GM21423 (cell line): ENCODE results near the gene LRFN2.

Experiments used
- ATAC-seq: cut with Tn5 transposase; IDR thresholded peaks from one replicate; pipeline ENCODE4 v1.9.1; 2021; ENCODE audit warnings: mild to moderate bottlenecking, moderate library complexity; ENCODE audit not compliant: unreplicated experiment

The LRFN2 gene

DNA sequence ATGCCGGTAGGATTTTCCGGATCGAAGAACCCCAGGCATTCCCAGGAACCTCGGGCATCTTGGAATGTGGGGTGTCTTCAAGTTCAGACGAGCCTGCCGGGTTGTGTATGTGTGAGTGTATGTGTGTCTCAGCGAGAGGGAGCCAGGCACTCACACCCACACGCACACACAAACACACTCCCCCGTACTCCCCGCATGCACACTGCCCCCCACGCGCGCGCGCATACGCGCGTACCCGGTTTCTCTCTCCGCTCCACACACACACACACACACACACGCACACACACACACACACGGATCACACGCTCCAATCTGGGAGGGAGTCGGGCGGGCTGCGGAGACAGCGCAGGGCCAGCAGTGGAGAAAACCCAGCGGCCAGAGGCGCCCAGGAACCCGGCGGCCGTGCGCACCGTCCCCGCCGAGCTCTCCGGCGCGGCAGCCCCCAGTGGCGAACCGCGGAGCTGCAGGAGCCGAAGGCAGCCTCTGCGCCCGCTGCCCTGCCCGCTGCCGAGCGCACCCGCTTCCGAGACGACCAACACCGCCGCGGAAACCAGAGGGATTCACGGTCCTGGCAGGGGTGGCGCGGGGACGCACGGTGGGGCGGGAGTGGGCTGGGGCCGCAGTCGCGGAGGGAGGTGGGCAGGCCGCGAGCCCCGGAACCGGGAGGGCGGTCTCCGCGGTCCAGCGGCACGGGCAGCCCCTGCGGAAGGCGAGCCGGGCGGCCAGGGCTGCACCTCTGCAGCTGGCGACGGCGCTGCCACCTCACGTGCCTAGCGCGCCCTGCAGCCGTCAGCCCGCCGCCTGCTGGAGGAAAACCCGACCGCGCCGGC lies at the start of gene LRFN2:
LRFN2 (minus strand) TSS at position 125 of the 830 bp plus-strand sequence.
- ATAC-seq = peak; percentile 75

DNA sequence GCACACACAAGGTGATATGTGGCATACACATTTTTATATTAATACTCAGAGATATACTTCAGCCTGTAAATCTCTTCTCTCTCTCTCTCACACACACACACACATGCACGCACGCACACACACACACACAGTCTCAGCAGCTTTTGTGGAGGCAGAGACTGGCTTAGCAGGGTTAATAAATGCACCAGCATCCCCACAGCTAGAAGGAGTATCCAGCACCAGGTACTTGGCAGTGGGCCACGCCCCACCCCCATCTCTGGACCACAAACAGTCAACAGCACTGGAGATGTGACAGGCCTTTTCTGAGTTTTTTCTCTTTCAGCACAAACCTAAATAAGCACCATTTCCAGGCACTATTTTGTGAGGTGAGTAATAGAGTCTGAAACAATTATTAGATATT lies 47.3 kb upstream of the LRFN2 start:
- ATAC-seq = no peak

DNA sequence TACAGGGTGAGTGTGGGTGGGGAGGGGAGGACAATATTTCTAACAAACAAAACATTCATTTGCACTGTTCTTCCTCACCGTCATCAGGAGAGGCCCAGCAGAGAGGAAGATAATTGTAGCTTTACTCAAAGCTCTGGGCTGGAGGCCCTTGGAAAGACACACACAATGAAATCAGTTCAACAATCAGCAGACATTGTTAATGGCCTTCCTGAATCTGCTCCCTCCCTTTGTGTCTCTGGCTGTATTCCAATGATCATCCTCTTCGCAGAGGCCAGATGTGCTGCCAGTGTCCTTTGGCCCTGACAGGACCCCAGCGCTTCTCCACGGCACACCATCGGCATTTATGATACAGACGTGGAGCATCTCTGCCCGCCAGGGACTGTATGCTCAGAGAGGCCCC lies 44.6 kb upstream of the LRFN2 start:
- no peak for ATAC-seq

DNA sequence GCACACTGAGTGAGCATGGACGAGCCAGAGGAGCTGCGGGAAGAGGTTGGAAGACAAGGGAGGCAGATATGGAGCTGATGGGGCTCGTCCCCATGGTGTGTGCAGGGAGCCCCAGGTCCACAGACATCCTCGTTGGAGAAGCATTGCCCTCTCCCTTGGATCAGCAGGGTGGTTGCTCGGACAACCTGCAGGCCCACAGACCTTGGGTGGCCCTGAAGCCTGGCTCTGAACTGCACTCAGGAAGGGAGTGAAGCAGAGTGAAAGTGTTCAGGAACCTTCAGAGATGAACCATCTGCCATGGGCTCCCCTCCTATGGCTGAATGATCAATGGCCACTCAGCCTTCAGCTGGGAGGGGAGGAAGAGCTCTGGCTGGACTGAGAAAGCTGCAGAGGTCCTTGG lies 43.3 kb upstream of the LRFN2 start:
- no peak for ATAC-seq

DNA sequence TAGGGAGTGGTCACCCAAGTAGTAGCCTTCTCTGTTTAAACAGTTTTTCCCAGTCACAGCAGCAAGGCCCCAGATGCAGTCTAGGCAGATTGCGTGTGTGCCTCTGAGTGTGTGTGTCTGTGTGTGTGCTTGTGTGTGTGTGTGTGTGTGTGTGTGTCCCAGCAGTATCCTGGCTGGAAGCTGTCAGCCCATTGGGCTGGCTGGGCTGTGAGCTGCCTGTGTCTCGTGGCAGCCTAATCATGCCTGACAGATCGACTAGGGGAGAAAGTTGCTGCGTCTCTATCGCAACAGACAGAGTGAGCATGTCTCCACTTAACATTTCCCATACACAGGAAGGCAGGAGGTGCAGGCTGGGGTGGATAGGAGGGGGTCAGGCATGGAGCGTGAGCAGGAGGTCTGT lies 42.9 kb upstream of the LRFN2 start:
- ATAC-seq = no peak

DNA sequence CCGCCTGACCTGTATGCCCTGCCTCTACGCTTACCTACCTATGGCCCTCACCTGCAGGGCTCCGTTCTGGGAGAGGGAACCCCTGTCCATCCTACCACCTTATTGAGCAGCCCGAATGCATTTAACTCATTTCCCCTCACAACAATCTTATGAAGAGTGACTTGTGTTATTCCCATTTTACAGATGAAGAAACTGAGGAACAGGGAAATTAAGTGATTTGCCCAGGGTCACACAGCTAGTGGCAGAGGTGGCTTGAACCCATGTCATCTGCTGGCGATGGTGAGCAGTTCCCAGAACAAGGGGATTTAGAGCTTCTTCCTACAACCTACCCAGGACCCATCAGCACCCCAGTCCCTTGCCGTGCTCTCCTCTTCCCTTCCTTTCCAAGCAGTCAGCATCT lies 42.3 kb upstream of the LRFN2 start:
- no peak for ATAC-seq

DNA sequence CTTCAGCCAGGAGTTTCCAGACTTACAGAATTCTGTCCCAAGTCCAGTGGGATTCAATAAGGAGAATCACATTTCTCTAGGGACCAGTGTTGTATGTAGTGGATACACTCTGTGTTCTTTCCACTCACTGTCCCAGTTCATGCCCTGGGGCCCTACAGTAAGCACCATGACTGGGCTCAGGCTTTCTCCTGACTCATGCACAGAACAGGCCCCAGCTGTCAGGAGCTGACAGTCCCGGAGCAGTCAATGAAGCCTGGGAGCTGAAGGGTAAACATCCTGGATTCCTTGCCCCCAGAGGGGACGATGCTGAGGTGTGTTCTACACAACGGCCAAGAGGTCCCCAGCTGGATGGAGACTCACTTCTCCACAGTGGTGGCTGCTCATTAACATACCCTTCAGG lies 40.2 kb upstream of the LRFN2 start:
- no peak for ATAC-seq

DNA sequence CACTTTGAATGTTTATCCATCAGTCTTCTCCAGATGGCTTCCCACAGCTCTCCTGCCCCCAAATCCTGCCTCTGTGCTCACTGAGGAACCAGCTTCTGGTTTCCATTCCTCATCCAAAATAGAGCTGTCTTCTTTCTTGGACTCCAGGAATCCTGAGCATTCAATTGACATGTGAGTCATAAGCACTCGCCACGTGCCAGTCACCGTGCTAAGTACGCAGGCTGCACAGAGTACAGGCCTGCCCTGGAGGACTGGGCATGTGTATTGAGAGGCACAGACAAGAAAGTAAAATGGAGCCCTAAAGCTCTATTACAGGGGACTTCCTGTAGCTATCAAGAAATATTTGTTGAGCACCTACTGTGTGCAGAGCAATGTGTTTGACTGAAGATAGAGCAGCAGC lies 39.7 kb upstream of the LRFN2 start:
- no peak for ATAC-seq

DNA sequence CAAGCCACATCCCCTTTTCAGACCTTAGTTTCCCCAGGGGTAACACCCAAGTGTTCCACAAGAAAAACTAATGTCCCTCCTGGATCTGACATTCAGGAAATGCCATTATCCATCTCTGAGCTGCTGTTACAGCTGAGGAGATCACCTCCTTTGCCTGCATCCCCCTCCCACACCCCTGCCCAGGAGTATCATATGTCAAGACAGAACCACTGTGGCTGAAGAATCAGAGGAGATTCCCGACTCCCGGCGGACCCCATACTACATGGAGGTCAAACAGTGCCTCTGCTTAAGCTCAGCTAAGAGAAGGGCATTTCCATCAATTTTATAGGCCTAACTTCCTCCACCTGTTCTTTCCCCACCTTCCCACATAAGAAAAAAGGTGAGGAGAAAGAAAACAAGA lies 36.8 kb upstream of the LRFN2 start:
- ATAC-seq = no peak

DNA sequence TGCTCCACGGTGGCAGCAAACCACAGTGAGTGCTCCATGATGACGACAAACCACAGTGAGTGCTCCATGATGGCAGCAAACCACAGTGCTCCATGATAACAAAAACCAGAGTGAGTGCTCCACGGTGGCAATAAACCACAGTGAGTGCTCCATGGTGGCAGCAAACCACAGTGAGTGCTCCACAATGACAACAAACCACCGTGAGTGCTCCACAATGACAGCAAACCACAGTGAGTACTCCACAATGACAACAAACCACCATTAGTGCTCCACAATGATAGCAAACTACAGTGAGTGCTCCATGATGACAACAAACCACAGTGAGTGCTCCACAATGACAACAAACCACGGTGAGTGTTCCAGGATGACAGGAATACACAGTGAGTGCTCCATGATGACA lies 36.0 kb upstream of the LRFN2 start:
- ATAC-seq = no peak

DNA sequence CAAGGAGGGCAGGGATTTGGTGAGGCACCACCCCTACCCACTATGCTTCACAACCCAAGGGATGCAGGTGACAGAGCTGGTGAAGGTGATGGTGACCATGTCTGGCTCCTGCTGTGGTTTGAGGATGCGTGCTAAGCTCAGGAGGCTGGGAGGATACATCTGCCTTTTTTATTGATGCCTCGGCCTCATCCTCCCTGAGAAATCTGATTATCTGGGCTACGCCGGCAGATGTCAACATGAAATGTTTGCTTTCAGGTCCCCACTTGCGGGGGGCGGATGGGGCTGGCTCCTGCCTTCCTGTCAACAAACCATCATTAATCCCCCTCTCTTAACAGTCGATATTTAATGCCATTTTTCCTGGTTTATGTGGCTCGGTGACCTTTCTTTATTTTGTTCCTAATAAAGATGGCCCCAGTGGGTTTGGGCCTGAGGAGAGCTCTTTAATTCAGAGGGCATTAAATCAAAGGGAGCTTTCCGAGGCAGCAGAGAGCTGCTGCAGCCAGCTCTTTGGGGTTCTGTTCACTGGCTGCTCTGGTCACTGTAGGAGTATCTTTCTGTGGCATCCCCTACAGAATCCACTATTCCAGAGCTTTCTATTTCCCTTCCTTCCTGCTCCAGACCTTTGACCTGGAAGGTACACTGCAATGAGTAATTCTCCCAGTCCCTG lies 33.5 kb upstream of the LRFN2 start:
- no peak for ATAC-seq

DNA sequence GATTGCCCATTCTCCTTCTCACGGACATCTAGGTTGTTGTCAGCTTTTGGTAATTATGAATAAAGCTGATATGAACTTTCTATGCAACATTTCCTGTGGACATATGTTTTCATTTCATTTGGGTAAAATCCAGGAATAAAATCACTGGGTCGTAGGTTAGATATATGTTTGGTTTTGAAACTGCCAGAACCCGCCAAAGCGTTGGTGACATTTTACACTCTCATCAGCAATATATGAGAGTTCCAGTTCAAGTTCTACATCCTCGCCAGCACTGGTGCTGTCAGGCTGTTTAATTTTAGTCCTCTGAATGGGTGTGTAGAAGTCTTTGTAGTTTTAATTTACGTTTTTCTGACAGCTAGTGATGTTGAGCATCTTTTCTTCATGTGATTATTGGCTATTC lies 27.5 kb upstream of the LRFN2 start:
- no peak for ATAC-seq

DNA sequence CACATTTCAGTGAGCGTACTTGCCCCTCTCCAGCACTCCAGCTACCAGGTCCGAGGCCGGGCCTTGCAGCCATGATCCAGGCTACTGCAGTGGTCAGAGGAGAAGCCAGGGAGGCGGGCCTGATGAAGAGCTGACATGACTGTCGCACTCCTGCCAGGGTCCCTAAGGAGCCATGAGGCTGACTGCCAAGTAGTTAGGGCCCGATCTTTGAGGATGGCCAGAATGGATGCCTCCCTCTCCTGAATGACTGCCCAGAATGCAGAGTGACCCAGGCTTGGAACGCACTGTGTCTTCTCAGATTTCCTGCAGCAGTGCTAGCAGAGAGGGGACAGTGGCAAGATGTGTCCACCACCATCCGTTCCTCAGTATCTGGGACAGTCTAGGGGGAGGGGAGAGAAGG lies 24.7 kb upstream of the LRFN2 start:
- ATAC-seq = no peak

DNA sequence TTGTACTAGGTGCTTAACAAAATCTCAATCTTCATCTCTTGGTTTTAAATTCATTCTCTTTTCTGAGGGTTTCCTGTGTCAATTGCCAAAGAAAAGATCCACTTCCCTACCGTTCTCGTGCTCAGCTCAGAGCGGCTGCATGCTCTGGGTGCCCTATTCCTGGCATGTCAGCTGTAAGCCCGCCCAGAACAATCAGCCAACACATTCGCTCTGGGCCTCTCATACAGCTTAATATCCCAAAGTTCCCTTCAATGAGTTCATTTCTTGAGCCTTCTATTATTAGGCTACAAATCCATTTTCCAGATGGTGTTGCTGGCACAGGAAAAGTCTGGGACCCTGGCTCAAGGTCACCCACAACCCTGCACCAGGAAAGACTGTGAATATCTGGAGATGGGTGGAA lies 24.3 kb upstream of the LRFN2 start:
- ATAC-seq = no peak

DNA sequence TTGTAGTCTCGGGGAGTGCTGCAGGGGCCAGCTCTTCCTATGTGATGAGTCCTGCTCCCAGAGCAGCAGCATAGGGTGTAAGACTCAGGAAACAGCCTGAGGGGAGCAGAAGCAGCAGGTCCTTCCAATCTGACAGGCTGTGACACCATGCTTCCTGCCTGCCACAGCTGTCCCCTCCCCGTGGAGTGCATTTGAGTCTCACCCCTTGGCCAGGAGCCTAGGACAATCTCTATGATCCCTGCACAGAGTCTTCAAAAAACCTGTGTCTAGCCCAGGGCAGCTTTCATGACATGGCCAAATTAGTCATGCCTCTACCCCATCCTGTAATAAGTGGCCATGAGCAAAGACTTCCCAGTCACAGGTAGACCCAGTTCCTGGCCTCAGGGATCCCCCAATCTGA lies 23.1 kb upstream of the LRFN2 start:
- no peak for ATAC-seq

DNA sequence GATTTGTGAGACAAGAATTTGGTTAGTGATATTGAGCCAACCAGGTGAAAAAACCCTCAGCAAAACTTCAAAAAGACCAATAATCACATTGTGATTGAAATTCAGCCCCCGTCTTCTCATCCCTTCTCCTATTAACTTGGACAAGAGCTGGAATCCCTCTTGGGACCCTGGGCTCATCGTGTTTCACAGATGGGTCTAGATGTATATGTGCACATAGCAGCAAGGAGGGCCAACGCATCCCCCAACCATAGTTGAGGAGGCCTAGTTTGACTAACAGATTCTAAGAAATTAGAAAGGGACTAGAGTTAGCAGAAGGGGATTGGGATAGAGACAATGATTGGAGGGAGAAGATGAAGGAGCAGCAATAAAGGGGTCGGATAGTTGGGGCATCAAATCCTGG lies 19.8 kb upstream of the LRFN2 start:
- no peak for ATAC-seq

DNA sequence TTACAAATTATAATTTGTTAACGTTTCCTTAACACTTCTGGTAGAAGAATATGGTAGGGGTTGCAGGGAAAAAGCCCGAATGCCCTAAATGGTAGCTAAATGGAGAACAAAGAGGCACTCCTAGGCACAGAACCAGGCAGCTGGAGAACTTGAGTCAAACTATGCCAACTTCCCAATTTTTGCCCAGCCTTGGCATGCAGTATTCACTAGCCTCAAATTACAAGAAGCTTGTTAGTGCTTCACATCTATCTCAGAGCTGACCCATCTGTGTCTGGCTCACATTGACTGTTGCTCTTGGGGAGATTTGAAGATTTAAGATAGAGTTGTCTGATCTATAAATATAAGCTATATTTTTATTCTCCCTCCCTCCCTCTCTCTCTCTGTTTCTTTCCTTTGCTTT lies 19.4 kb upstream of the LRFN2 start:
- no peak for ATAC-seq

DNA sequence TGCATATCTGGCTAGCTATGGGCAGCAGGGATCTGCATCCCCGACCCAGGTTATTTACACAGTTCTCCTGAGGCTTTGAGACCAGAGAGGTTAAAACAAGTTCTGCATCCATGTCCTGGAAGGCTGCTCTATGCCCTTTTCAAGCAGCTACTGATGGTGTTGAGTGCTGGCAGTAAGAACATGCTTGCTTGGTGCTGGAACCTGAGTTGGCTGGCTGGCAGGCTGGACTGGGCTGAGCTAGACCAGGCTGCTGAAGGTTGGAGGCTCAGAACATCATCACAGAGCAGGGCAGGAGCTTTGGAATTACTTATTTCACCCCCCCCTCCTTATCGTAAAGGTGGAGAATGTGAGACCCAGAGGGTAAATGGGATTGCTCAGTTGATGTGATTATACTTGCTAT lies 16.9 kb upstream of the LRFN2 start:
- no peak for ATAC-seq

DNA sequence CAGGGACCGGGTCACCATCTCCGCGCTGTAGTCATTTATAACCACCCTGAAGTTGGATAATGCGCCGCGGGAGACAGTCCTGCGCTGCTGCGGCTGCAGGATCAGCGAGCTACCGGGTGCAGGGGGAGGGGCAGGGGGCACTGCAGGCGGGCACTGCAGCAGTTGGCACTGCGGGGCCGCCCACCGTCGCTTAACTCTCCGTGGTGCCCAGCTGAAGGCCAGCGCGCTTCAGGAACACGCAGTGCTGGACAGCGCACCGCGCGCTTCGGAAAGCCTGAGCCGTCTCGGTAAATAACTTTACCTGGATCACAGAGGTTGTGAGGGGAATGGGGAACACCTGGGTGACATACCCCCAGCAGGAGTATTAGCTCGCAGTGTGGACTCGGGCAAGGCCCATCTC lies 12.4 kb upstream of the LRFN2 start:
- no peak for ATAC-seq

DNA sequence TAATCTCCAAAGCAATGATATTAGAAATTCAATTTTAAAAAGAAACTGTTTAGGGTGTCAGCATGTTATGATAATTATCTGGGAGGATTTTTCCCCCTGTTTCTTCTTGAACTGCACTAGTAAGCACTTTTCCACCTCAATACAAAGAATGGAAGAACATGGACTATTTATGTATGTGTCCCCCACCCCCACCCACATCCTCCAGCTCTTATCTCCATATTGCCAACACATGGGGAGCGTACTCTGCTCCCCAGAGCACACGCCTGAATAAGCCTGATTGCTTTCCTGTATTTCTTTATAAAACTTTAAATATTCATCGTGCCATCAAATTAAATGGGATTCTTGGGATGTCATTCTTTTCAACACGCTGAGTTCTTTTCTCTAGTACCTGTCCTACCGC lies 11.4 kb upstream of the LRFN2 start:
- no peak for ATAC-seq

DNA sequence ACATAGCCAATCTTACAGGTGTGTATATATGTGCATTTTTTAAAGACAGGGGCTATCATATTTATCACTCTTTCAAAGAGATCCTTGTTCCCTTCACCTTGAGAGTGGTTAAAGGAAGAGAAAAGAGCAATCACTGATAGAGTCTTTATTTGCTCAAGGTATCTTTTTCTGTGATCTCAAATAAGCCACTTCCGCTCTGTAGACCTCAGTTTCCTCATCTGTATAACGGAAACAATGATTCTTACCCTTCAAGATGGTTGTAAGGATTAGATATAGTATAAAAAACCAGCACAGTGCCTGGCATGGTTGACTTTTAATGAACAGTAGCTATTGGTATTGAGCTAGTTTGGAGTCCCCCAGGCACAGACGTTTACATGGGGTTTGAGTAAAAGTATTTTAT lies 10.1 kb upstream of the LRFN2 start:
- no peak for ATAC-seq

DNA sequence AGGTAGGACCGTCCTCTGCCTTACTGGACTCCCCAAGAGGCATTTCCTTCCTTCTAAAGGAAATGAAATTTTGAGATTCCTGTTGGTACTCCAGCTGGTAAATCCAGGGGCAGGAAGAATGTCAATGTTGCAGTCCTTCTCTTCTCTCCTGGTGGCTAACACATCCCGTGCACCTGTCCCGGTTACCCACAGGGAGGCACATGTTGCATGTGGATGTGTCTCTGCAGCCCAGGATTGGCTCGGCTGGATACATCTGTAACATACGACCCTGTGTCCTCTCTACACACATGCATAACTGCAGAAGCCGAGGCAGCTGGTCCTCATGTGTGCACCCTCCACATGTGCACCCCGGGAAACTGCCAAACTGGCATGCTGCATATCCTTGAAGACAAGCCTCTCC lies 1.3 kb upstream of the LRFN2 start:
- ATAC-seq = no peak

DNA sequence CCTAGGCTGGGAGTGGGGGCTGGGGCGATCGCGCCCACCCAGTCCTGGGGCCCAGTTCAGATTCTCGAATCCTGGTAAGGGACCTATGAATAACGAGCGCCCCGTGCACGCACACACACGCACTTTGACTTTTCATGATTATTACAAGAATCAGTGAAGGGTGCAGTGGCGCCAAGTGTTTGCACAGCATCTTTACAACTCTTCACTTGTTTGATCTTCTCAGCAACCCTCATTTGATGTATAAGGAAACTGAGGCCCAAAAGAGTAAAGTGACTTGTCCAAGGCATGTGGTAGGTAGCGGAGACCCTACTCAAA lies 863 bp upstream of the LRFN2 start:
- ATAC-seq = no peak
